Measurements from ENCODE around the gene GARIN5B.
"Not testable (repeated sequence)": the region's sequence is repeated elsewhere in the genome, so short reads cannot be mapped to it uniquely, and the experiment has no call there.

The GARIN5B gene

GRCh38 chr19:55348317-55349034 lies 14.6 kb downstream of the GARIN5B start:
- no peak for DNase-seq (ENCODE audit: low read depth)

GRCh38 chr19:55347442-55348009 lies 15.5 kb downstream of the GARIN5B start:
- no peak for DNase-seq (ENCODE audit: low read depth)

- DNase-seq (ENCODE audit: low read depth): no peak
Measured at GRCh38 chr19:55346725-55347441, 16.2 kb downstream of the GARIN5B start.

- DNase-seq (ENCODE audit: low read depth): no peak
Measured at GRCh38 chr19:55345818-55346724, 17.0 kb downstream of the GARIN5B start.

GRCh38 chr19:55345101-55345817 lies 17.8 kb downstream of the GARIN5B start:
- DNase-seq (ENCODE audit: low read depth): no peak

- DNase-seq (ENCODE audit: low read depth): no peak
Measured at GRCh38 chr19:55344444-55344843, 18.6 kb downstream of the GARIN5B start.

GRCh38 chr19:55341595-55342531 lies 21.2 kb downstream of the GARIN5B start:
- no peak for DNase-seq (ENCODE audit: low read depth)

GRCh38 chr19:55341171-55341588 lies 21.9 kb downstream of the GARIN5B start:
- peak; percentile 38 for DNase-seq (ENCODE audit: low read depth)

- no peak for DNase-seq (ENCODE audit: low read depth)
Measured at GRCh38 chr19:55340784-55341147, 22.3 kb downstream of the GARIN5B start.

- DNase-seq (ENCODE audit: low read depth): no peak
Measured at GRCh38 chr19:55339889-55340783, 22.9 kb downstream of the GARIN5B start.

- DNase-seq (ENCODE audit: low read depth): peak; percentile 100
Measured at GRCh38 chr19:55339105-55339888, 23.8 kb downstream of the GARIN5B start, which contains the start of gene KMT5C. TSS of gene KMT5C (plus strand) at chr19:55339876. CDS start at chr19:55341937, 2,061 bp downstream.

- DNase-seq (ENCODE audit: low read depth): no peak
Measured at GRCh38 chr19:55336101-55336500, 27.0 kb downstream of the GARIN5B start.

- no peak for DNase-seq (ENCODE audit: low read depth)
Measured at GRCh38 chr19:55333870-55334269, 29.2 kb downstream of the GARIN5B start.

- not testable (repeated sequence) for DNase-seq (ENCODE audit: low read depth)
Measured at GRCh38 chr19:55329791-55330190, 33.3 kb downstream of the GARIN5B start.

- DNase-seq (ENCODE audit: low read depth): not testable (repeated sequence)
Measured at GRCh38 chr19:55328774-55329318, 34.2 kb downstream of the GARIN5B start.

- no peak for DNase-seq (ENCODE audit: low read depth)
Measured at GRCh38 chr19:55325172-55325571, 37.9 kb downstream of the GARIN5B start, which contains the start of gene TMEM150B. TSS of gene TMEM150B (minus strand) at chr19:55325341. CDS start at chr19:55321036, 4,305 bp downstream.

GRCh38 chr19:55324662-55325061 lies 38.4 kb downstream of the GARIN5B start:
- DNase-seq (ENCODE audit: low read depth): no peak
